Stimulated activated CD8-positive, alpha-beta memory T cell treated with anti-CD3 and anti-CD28 coated beads, Interleukin-7, amount 100 ng/mL, for 4 hours (primary cell): ENCODE results near the gene TMEM229A.
"Not testable (repeated sequence)": the region's sequence is repeated elsewhere in the genome, so short reads cannot be mapped to it uniquely, and the experiment has no call there.

ENCODE experiments used
- DNase-seq, 2 donors: peaks; one replicate each; pipeline ENCODE4 v3.0.0-alpha.2; 2020; ENCODE audit warnings: low read depth in 2 of 2

The TMEM229A gene

GRCh38 chr7:124033095-124033806 is 384 bp upstream of the TMEM229A start:
- no peak for DNase-seq

GRCh38 chr7:124031919-124032318 is 948 bp downstream of the TMEM229A start:
- no peak for DNase-seq

DNA sequence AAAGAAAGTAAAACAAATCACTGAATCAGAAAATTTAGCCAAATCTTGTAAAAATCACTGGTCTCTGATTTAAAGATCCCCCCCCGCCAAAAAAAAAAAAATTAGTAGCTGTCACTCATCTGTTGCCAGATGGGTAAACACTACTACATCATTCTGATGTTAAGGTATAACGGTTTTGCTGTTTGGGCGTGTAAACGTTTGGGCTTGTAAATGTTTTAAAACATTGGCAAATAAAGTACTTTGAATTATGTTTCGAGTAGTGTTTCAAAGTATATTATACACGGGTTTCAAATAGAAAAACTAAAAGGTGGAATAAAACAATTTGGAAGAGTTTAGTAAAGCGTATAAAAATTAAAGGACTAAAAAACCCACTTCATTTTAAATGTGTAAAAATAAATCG is 1.5 kb downstream of the TMEM229A start:
- DNase-seq = no peak

- DNase-seq = no peak
These were observed 1.9 kb downstream of the TMEM229A start for GRCh38 chr7:124030964-124031363.

DNA sequence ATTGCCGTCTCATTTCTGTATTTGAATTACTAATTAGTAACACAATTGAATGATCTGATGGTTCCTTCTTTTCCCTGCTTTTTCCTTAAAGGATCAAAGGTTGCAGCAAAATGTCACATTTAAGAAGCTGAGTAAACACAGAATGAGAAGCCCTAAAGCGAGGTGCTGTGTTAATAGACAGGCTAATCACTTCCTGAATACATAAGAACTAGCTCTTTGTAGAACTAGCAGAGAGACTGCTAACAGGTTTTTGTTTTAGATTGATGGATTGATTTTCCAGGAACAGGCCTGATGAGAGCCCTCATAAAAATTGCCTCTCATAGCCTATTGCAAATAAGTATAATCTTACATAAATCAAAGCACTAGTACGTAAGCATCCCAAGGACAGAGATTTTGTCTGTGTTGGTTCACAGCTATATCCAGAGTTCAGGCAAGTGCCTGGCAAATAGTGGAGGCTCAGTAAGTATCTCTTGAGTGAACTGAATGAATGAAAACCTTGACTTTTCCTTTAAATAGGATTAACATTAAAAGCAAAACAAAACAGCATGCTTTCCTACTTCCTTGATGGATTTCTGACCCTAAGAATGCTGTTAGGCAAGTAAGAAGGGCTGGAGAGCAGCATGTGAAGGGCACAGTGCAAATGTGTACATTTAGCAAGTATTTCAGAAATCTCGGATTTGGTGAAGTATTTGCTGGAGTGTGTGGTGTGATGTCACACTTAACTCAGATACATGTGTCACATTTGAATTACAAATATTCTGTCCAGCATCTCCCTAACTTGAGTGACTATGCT is 3.3 kb downstream of the TMEM229A start:
- DNase-seq = no peak

- no peak for DNase-seq
These were observed 5.6 kb downstream of the TMEM229A start for GRCh38 chr7:124027236-124027635.

DNA sequence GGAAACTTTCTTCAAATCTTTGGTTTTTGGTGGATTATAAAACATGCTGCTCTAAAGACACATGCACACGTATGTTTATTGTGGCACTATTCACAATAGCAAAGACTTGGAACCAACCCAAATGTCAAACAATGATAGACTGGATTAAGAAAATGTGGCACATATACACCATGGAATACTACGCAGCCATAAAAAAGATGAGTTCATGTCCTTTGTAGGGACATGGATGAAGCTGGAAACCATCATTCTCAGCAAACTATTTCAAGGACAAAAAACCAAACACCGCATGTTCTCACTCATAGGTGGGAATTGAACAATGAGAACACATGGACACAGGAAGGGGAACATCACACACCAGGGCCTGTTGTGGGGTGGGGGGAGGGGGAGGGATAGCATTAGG is 8.5 kb downstream of the TMEM229A start:
- not testable (repeated sequence) for DNase-seq

DNA sequence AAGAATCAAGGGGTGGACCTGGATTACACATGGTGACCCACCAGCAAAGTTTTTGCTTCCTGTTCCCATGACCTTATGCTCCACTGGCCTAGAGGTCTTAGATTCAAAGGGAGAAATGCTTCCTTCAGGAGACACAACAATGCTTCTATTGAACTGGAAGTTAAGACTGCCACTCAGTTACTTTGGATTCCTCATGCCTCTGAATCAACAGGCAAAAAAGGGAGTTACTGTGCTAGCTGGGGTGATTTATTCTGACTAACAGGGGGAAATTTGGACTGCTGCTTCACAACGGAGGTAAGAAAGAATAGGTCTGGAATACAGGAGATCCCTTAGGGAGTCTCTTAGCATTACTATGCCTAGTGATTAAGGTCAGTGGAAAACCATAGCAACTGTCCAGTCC is 10.3 kb downstream of the TMEM229A start:
- DNase-seq = no peak

- no peak for DNase-seq
These were observed 12.8 kb downstream of the TMEM229A start for GRCh38 chr7:124020060-124020459.

GRCh38 chr7:124013306-124013705 is 19.6 kb downstream of the TMEM229A start:
- no peak for DNase-seq

DNA sequence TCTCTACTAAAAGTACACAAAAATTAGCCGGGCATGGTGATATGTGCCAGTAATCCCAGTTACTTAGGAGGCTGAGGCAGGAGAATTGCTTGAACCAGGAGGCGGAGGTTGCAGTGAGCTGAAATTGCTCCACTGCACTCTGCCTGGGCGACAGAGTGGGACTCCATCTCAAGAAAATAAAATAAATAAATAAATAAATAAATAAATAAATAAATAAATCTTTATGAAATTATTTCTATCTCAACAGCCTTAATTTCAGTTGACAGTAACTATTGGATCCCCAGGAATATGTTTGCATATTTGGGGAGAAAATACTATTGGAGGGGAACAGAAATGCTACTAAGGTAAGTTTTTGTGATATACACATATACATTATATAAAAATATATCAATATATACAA is 20.0 kb downstream of the TMEM229A start:
- DNase-seq = no peak

- no peak for DNase-seq
These were observed 23.5 kb downstream of the TMEM229A start for GRCh38 chr7:124009321-124009720.

GRCh38 chr7:124008296-124008695 is 24.6 kb downstream of the TMEM229A start:
- DNase-seq = not testable (repeated sequence)

DNA sequence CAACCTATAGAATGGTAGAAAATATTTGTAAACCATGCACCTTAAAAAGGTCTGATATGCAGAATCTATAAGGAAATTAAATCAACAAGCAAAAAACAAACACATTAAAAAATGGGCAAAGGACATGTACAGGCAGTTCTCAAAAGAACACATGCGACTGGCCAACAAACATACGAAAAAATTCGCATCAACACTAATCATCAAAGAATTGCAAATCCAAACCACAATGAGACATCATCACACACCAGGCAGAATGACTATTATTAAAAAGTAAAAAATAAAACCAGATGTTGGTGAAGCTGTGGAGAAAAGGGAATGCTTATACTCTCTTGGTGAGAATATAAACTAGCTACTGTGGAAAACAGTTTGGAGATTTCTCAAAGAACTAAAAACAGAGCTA is 33.2 kb downstream of the TMEM229A start:
- no peak for DNase-seq

DNA sequence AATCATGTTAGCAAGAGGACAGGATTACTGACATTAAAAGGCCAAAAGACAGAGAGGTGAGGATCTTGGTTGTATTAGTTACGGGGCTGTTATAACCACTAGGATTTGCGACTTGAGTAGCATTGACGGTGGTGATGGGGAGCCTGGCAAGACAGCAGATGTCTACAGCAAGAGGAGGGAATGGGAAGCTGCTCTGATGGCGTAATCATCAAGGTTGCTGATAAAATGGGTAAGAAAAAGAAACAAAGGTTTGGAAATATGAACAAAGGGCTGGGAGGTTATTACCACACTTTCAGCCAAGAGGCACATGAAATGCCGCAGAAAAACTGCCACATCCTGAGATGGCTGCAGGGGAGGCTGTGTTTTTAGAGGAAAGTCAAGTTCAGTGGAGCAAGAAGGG is 33.9 kb downstream of the TMEM229A start:
- no peak for DNase-seq

GRCh38 chr7:123996327-123996625 is 36.6 kb downstream of the TMEM229A start:
- DNase-seq = no peak

GRCh38 chr7:123995617-123996326 is 37.1 kb downstream of the TMEM229A start:
- DNase-seq = no peak

- DNase-seq = no peak
These were observed 38.4 kb downstream of the TMEM229A start for GRCh38 chr7:123994449-123994848.

- no peak for DNase-seq
These were observed 38.9 kb downstream of the TMEM229A start for GRCh38 chr7:123993996-123994395.

- no peak for DNase-seq
These were observed 39.9 kb downstream of the TMEM229A start for GRCh38 chr7:123992913-123993518.

GRCh38 chr7:123987445-123987844 is 45.4 kb downstream of the TMEM229A start:
- no peak for DNase-seq
